Epithelial cell of proximal tubule (primary cell): ENCODE data around the gene RHBDL3. TPM values are rescaled to one million over a fixed set of nuclear protein-coding genes. Genes with fewer than 3 reads are reported as not detected.
"Not testable (repeated sequence)": the region's sequence is repeated elsewhere in the genome, so short reads cannot be mapped to it uniquely, and the experiment has no call there.

Experiments used
- DNase-seq: peaks from one replicate; pipeline ENCODE4 v3.0.0-alpha.2; 2011; ENCODE audit warnings: low read depth
- H3K4me3 ChIP-seq: 2 replicates; pipeline ENCODE4 v1.5.1; 2011; ENCODE audit warnings: low read depth, mild to moderate bottlenecking, low read length
- CTCF ChIP-seq: conservative IDR thresholded peaks from 2 replicates; pipeline ENCODE4 v1.5.1; 2012; ENCODE audit warnings: low read depth, mild to moderate bottlenecking, low read length
- total RNA-seq: library from RNA; depleted of rRNA; stranded (reverse); fragments of >200 nt; gene quantifications from 2 replicates; pipeline ENCODE4 v1.2.3, GENCODE V29; 2015

RHBDL3 gene
- total RNA-seq, 1 donor from 2014 or later: not detected

GRCh38 chr17:32258383-32259140, 7.1 kb upstream of the RHBDL3 start:
- DNase-seq: no peak
- no peak overlapping the region for H3K4me3 ChIP-seq
- TF ChIP-seq CTCF: no peak

GRCh38 chr17:32259586-32259985, 6.0 kb upstream of the RHBDL3 start:
- DNase-seq: no peak
- TF ChIP-seq CTCF: no peak

GRCh38 chr17:32261417-32261736, 4.3 kb upstream of the RHBDL3 start:
- no peak for DNase-seq
- TF ChIP-seq CTCF: no peak
- no peak overlapping the region for H3K4me3 ChIP-seq

More at GRCh38 chr17:32259586-32259985, 6.0 kb upstream of the RHBDL3 start:
- H3K4me3 ChIP-seq: no peak overlapping the region

GRCh38 chr17:32261936-32262510, 3.6 kb upstream of the RHBDL3 start:
- no peak for TF ChIP-seq CTCF
- DNase-seq: no peak
- H3K4me3 ChIP-seq: no peak overlapping the region

GRCh38 chr17:32263515-32263914, 2.1 kb upstream of the RHBDL3 start:
- H3K4me3 ChIP-seq, DNase-seq: not testable (repeated sequence)

- H3K4me3 ChIP-seq: no peak overlapping the region
- peak; percentile 17 for TF ChIP-seq CTCF
- DNase-seq: no peak
These were observed 1.4 kb upstream of the RHBDL3 start for GRCh38 chr17:32264140-32264799.

- DNase-seq: no peak
These were observed 825 bp upstream of the RHBDL3 start for GRCh38 chr17:32264823-32265191.

More at GRCh38 chr17:32264823-32265191, 825 bp upstream of the RHBDL3 start:
- TF ChIP-seq CTCF: no peak
- no peak overlapping the region for H3K4me3 ChIP-seq
